HepG2 (cell line): ENCODE data around the gene SLC12A5. TPM values are rescaled to one million over a fixed set of nuclear protein-coding genes. Genes with fewer than 3 reads are reported as not detected.
A peak's percentile ranks its signal among the peaks of the same experiment; 100 is the strongest.

ENCODE experiments used
- CBFB ChIP-seq: sonication (generic); formaldehyde crosslinking; IDR thresholded peaks from 2 replicates; pipeline ENCODE4 v1.4.0; 2020; ENCODE audit warnings: missing genetic modification reagents
- KLF12 ChIP-seq: sonication (generic); formaldehyde crosslinking; IDR thresholded peaks from 2 replicates; pipeline ENCODE4 v1.4.0; 2020; ENCODE audit warnings: missing genetic modification reagents, borderline replicate concordance
- MIXL1 ChIP-seq: IDR thresholded peaks from 2 replicates; pipeline ENCODE4 v1.6.1; 2016
- PAX8 ChIP-seq: sonication (generic); formaldehyde crosslinking; IDR thresholded peaks from 2 replicates; pipeline ENCODE4 v1.8.0; 2022; ENCODE audit warnings: mild to moderate bottlenecking, missing genetic modification reagents, borderline replicate concordance
- SAFB2 ChIP-seq: sonication (generic); formaldehyde crosslinking; IDR thresholded peaks from 2 replicates; pipeline ENCODE4 v1.5.1; 2020; ENCODE audit warnings: missing genetic modification reagents, low read depth, mild to moderate bottlenecking, borderline replicate concordance
- SCMH1 ChIP-seq: sonication (generic); formaldehyde crosslinking; IDR thresholded peaks from 2 replicates; pipeline ENCODE4 v1.9.0; 2021; ENCODE audit warnings: missing genetic modification reagents, mild to moderate bottlenecking, borderline replicate concordance
- SIN3A ChIP-seq: IDR thresholded peaks from 2 replicates; pipeline ENCODE4 v1.6.1; 2011; ENCODE audit warnings: low read depth, mild to moderate bottlenecking, control low read depth, low read length, borderline replicate concordance
- SOX5 ChIP-seq: IDR thresholded peaks from 2 replicates; pipeline ENCODE4 v1.6.1; 2016; ENCODE audit warnings: borderline replicate concordance
- SRY ChIP-seq: sonication (generic); formaldehyde crosslinking; IDR thresholded peaks from 2 replicates; pipeline ENCODE4 v1.8.0; 2022; ENCODE audit warnings: mild to moderate bottlenecking, missing genetic modification reagents
- ZBED4 ChIP-seq: sonication (generic); formaldehyde crosslinking; IDR thresholded peaks from 2 replicates; pipeline ENCODE4 v1.4.0; 2020; ENCODE audit warnings: missing genetic modification reagents, borderline replicate concordance
- ZBTB34 ChIP-seq: sonication (generic); formaldehyde crosslinking; IDR thresholded peaks from 2 replicates; pipeline ENCODE4 v1.8.0; 2022; ENCODE audit warnings: mild to moderate bottlenecking, missing genetic modification reagents
- ZFAT ChIP-seq: sonication (generic); formaldehyde crosslinking; conservative IDR thresholded peaks from 2 replicates; pipeline ENCODE4 v1.8.1; 2023; ENCODE audit warnings: missing genetic modification reagents, inconsistent platforms
- ZNF292 ChIP-seq: sonication (generic); formaldehyde crosslinking; IDR thresholded peaks from 2 replicates; pipeline ENCODE4 v1.8.1; 2022; ENCODE audit warnings: mild to moderate bottlenecking, low read depth, missing genetic modification reagents, borderline replicate concordance
- ZSCAN12 ChIP-seq: sonication (generic); formaldehyde crosslinking; IDR thresholded peaks from 2 replicates; pipeline ENCODE4 v1.9.0; 2021; ENCODE audit warnings: mild to moderate bottlenecking, missing genetic modification reagents
- polyA plus RNA-seq, 8 experiments: library from polyadenylated mRNA; depleted of rRNA in 3 of 8; stranded (reverse) in 7 of 8; unstranded in 1 of 8; fragments of >200 nt; fragmentation: Illumina TruSeq in 4 of 8; extraction: Trizol in 4 of 8; gene quantifications; 2 replicates each; pipeline versions ENCODE4 v1.2.1 to v1.2.3, GENCODE V29; 2011 to 2016; ENCODE audit warnings: low read depth in 4 of 8, missing spikeins in 1 of 8, mixed read lengths in 1 of 8; ENCODE audit not compliant: insufficient read depth in 1 of 8
- total RNA-seq, 5 experiments: library from RNA; depleted of rRNA; stranded (reverse); fragments of >200 nt; fragmentation: Illumina TruSeq; extraction: Trizol; gene quantifications; 2 replicates each; pipeline ENCODE4 v1.2.3, GENCODE V29; 2016; ENCODE audit warnings: low read depth in 1 of 5
- TF ChIP-seq, protein P1 (sequence below): sonication (generic); formaldehyde crosslinking; IDR thresholded peaks from 2 replicates; pipeline ENCODE4 v1.8.1; 2023; ENCODE audit warnings: mild to moderate bottlenecking, missing genetic modification reagents, borderline replicate concordance
- TF ChIP-seq, protein P2 (sequence below): sonication (generic); formaldehyde crosslinking; IDR thresholded peaks from one replicate; pipeline ENCODE4 v1.5.1; 2020; ENCODE audit warnings: mild to moderate bottlenecking, missing genetic modification reagents; ENCODE audit errors: not compliant biosample characterization

SLC12A5 gene
- total and polyA plus RNA-seq, 2 of the 13 experiments (the other 11 are each of a cell fraction or from before 2014, with no cell fraction given): 4.3 to 5.4 TPM

DNA sequence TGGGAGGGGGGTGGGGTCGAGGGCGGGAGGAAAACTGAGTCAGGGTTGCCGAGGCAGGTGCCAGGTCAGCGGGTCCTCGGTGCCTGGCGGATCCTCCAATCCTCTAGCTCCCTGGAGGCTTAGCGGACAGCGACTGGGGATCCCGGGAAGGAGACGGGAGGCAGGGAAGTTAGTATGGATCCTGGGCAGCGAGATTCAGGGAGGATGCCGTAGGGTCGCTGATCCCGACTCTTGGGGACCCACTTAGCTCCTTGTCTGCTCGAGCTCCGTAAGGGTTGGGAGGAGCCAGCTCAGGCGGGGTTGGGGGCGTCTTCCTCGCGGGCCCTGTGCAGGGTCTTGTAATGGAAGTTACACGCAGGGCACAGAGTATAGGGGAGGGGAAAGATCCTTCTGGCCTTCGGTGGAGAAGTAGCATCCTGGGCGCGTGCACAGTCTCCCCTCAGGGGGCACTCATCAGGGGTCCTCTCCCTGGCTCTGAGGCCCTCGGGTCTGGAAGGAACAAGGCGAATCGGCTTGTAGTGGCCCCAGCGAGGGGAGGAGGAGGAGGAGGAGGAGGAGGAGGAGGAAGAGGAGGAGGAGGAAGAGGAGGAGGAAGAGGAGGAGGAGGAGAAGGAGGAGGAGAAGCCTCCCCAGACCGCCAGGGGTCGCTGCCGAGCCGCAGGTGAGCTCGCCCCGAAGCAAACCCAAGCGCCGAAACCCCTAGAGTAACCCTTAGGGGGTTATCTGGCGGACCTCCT lies 6.4 kb upstream of the SLC12A5 start (continued):
- TF ChIP-seq SCMH1 (CRISPR knock-in tag) (no peak), MIXL1 (CRISPR knock-in tag) (no peak), ZNF292 (CRISPR knock-in tag) (no peak), SAFB2 (CRISPR knock-in tag) (no peak), CBFB (CRISPR knock-in tag) (no peak), ZSCAN12 (CRISPR knock-in tag) (no peak), ZBED4 (no peak), SIN3A (no peak), ZFAT (CRISPR knock-in tag) (no peak), PAX8 (0 out of 2 replicates have a peak, but pooled peaks have one; percentile 45), ZBTB34 (no peak), SRY (CRISPR knock-in tag) (no peak), SOX5 (CRISPR knock-in tag) (no peak), KLF12 (no peak)
- TF ChIP-seq, protein P1, sequence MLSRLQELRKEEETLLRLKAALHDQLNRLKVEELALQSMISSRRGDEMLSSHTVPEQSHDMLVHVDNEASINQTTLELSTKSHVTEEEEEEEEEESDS (CRISPR knock-in tag): no peak
- TF ChIP-seq, protein P2, sequence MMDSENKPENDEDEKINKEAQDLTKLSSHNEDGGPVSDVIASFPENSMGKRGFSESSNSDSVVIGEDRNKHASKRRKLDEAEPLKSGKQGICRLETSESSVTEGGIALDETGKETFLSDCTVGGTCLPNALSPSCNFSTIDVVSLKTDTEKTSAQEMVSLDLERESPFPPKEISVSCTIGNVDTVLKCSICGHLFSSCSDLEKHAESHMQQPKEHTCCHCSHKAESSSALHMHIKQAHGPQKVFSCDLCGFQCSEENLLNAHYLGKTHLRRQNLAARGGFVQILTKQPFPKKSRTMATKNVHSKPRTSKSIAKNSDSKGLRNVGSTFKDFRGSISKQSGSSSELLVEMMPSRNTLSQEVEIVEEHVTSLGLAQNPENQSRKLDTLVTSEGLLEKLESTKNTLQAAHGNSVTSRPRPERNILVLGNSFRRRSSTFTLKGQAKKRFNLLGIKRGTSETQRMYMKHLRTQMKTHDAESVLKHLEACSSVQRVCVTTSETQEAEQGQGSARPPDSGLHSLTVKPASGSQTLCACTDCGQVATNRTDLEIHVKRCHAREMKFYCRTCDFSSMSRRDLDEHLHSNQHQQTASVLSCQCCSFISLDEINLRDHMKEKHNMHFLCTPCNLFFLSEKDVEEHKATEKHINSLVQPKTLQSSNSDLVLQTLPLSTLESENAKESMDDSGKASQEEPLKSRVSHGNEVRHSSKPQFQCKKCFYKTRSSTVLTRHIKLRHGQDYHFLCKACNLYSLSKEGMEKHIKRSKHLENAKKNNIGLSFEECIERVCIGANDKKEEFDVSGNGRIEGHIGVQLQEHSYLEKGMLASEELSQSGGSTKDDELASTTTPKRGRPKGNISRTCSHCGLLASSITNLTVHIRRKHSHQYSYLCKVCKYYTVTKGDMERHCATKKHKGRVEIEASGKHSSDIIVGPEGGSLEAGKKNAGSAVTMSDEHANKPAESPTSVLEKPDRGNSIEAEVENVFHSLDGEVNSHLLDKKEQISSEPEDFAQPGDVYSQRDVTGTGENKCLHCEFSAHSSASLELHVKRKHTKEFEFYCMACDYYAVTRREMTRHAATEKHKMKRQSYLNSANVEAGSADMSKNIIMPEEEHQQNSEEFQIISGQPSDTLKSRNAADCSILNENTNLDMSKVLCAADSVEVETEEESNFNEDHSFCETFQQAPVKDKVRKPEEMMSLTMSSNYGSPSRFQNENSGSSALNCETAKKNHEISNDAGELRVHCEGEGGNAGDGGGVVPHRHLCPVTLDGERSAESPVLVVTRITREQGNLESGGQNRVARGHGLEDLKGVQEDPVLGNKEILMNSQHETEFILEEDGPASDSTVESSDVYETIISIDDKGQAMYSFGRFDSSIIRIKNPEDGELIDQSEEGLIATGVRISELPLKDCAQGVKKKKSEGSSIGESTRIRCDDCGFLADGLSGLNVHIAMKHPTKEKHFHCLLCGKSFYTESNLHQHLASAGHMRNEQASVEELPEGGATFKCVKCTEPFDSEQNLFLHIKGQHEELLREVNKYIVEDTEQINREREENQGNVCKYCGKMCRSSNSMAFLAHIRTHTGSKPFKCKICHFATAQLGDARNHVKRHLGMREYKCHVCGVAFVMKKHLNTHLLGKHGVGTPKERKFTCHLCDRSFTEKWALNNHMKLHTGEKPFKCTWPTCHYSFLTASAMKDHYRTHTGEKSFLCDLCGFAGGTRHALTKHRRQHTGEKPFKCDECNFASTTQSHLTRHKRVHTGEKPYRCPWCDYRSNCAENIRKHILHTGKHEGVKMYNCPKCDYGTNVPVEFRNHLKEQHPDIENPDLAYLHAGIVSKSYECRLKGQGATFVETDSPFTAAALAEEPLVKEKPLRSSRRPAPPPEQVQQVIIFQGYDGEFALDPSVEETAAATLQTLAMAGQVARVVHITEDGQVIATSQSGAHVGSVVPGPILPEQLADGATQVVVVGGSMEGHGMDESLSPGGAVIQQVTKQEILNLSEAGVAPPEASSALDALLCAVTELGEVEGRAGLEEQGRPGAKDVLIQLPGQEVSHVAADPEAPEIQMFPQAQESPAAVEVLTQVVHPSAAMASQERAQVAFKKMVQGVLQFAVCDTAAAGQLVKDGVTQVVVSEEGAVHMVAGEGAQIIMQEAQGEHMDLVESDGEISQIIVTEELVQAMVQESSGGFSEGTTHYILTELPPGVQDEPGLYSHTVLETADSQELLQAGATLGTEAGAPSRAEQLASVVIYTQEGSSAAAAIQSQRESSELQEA (CRISPR knock-in tag): peak; percentile 37
